ENCODE measurements around the gene LAMTOR4.

LAMTOR4 gene

DNA sequence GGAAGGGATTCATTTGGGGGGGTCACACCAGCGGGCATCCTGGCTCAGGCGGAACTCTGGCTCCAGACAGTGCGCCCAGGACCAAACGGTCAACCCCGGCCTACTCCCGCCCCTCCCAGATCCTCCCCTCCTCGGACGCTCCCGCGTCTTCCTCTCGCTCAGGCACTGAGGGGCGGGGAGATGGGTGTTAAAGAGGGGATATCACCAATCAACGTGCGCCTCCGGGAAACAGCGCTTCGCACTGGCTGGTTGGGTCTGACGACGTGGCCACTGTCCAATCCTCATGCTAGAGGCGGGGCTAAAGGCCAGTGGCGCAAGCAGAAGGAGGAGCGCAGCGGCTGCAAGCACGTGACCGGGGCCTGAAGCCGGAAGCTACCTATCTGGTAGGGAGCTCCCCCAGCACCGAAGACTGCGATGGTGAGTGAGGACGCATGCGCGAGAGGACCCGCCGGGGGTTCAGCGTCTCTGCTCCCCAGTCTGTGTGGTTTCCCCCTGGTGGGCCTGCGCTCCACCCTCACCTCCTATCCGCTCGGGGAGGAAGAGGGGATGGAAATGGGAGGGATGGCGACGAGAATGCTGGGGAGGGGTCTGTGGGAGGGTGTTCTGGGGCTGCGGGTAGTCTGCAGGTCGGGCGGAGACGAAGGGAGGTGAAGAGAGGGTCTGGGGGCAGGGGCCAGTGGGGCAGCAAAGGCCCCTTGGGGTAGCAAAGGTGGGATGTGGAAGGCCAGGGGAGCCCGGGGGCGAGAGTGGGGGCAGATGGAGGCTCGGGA lies at the start of gene LAMTOR4:
TSS of gene LAMTOR4 (plus strand) at position 360 of the 770 bp plus-strand sequence. CDS start at position 415, 55 bp downstream.
- peak within 1 kb of the TSS; percentile 49 for H3K27ac Mint-ChIP-seq
- H3K36me3 Mint-ChIP-seq (ENCODE audit: low read depth): peaks cover 17% of the 10 kb centered on the region
- DNase-seq: peak; percentile 95
- TF ChIP-seq, protein P1, sequence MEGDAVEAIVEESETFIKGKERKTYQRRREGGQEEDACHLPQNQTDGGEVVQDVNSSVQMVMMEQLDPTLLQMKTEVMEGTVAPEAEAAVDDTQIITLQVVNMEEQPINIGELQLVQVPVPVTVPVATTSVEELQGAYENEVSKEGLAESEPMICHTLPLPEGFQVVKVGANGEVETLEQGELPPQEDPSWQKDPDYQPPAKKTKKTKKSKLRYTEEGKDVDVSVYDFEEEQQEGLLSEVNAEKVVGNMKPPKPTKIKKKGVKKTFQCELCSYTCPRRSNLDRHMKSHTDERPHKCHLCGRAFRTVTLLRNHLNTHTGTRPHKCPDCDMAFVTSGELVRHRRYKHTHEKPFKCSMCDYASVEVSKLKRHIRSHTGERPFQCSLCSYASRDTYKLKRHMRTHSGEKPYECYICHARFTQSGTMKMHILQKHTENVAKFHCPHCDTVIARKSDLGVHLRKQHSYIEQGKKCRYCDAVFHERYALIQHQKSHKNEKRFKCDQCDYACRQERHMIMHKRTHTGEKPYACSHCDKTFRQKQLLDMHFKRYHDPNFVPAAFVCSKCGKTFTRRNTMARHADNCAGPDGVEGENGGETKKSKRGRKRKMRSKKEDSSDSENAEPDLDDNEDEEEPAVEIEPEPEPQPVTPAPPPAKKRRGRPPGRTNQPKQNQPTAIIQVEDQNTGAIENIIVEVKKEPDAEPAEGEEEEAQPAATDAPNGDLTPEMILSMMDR (IDR thresholded peaks at IDR 0.05): no peak
- H3K4me1 Mint-ChIP-seq: peaks cover 29% of the 10 kb centered on the region
- peak within 1 kb of the TSS; percentile 93 for H3K4me3 Mint-ChIP-seq
- peaks cover 3% of the 10 kb centered on the region for H3K27me3 Mint-ChIP-seq (ENCODE audit: low read depth, poor library complexity)
- H3K9me3 Mint-ChIP-seq: no peaks in the 10 kb centered on the region

DNA sequence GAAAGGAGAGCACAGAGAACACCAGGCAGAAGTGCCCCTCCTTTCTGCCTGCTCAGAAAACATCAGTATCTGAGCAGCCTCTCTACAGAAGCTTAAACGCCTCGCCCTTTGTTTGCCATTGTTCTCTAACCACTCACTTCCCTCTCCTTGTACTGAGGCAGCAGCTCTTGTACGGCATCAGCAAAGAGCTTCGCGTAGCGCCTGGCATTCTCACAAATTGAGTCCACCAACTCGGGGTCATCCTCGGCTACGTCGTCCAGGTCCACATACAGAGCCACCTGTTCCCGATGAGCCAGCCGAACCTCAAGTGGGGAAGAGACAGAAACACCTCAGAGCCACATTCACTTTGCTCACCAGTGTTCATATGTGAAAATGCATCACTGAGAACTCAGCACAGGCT lies 49.3 kb upstream of the LAMTOR4 start:
- Mint-ChIP-seq H3K9me3 (no peaks in the 10 kb centered on the region), H3K27ac (peak overlapping the region; percentile 98), H3K4me1 (peaks cover 66% of the 10 kb centered on the region), H3K36me3 (ENCODE audit: low read depth) (peaks cover 65% of the 10 kb centered on the region), H3K27me3 (ENCODE audit: low read depth, poor library complexity) (peaks cover 10% of the 10 kb centered on the region), H3K4me3 (peak overlapping the region; percentile 97)
- TF ChIP-seq, protein P1 (IDR thresholded peaks at IDR 0.05): no peak
- no peak for DNase-seq

DNA sequence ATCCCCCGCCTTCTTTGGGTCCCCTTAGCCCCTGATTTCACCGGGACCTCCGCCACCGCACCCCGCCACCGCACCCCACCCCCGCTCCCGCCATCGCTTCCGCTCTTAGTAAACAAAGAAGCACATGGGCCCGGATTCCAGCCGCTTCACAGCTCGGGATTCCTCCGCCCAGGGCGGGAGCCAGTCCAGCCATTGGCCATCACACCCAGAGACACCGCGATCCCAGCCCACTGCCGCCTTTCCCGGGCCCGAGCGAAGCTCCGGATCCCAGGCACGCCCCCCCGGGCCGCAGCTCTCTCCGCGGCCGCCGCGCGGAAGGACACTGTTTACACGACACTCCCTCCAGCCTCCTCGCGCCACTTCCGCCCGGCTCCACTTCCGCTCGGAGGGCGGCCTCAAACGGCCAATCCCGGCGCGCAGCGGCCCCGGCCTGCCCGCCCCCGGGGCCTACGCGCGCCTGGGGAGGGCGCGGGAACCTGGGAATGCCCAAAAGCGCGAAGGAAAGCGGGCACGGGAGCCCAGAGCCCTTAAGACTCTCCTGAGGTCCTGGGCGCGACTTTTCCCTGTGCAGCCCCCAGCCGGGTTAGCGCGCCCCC lies 48.2 kb upstream of the LAMTOR4 start:
- H3K4me3 Mint-ChIP-seq: peak overlapping the region; percentile 97
- DNase-seq: peak; percentile 96
- peak overlapping the region; percentile 100 for H3K27ac Mint-ChIP-seq
- H3K27me3 Mint-ChIP-seq (ENCODE audit: low read depth, poor library complexity): peaks cover 13% of the 10 kb centered on the region
- peaks cover 64% of the 10 kb centered on the region for H3K36me3 Mint-ChIP-seq (ENCODE audit: low read depth)
- TF ChIP-seq, protein P1 (IDR thresholded peaks at IDR 0.05): no peak
- peaks cover 65% of the 10 kb centered on the region for H3K4me1 Mint-ChIP-seq
- H3K9me3 Mint-ChIP-seq: no peaks in the 10 kb centered on the region

DNA sequence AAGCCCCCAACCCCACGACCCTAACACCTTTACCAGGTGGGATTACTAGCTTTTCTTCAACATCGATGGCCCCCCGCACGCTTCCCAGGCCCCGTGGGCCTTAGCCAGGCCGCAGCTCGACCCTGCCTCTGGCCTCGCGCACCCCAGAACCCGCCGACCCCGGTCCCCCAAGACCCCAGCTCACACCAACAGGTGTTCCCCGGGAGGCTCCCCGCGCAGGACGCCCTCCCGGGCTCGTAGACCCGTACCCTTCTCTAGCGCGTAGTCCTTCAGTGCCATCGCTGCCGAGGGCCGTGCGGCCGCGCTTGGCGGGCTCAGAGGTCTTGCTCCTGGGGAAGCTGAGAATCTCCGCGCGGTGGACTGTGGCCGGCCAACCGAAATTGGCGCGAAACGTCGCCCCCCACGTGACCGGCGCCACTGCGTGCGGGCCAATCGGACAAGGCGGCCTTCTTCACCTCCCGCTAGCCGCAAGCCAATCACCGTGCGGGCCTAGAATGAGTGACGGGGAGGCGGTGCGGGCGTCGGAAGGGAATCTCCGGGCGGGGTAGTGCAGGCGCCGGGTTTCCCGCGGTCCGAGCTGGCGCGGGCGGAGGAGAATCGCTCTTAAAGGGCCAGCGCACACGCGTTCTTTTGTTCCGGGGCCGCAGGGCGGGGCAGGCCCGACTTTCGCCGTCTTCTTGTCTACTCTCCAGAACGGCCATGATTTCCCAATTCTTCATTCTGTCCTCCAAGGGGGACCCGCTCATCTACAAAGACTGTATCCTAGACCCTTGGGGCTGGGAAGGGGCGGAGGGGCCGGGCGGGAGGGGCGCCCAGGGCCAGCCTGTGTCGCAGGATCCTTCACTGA lies 47.5 kb upstream of the LAMTOR4 start, which contains the start of the genes AP4M1 and MCM7:
TSS of gene AP4M1 (plus strand) at position 628 of the 847 bp plus-strand sequence. CDS start at position 700, 72 bp downstream.
TSS of gene MCM7 (minus strand) at position 382 of the 847 bp plus-strand sequence. CDS start at position 279, 103 bp downstream.
- peaks cover 58% of the 10 kb centered on the region for H3K4me1 Mint-ChIP-seq
- peak; percentile 98 for DNase-seq

More for the DNA sequence above, 47.5 kb upstream of the LAMTOR4 start, which contains the start of the genes AP4M1 and MCM7:
- TF ChIP-seq, protein P1 (IDR thresholded peaks at IDR 0.05): no peak
- H3K36me3 Mint-ChIP-seq (ENCODE audit: low read depth): peaks cover 57% of the 10 kb centered on the region
- peak within 1 kb of the TSS; percentile 100 for H3K27ac Mint-ChIP-seq
- H3K4me3 Mint-ChIP-seq: peak within 1 kb of the TSS; percentile 97
- peaks cover 13% of the 10 kb centered on the region for H3K27me3 Mint-ChIP-seq (ENCODE audit: low read depth, poor library complexity)
- no peaks in the 10 kb centered on the region for H3K9me3 Mint-ChIP-seq
